KMS-11 (cell line): Measurements from ENCODE around the gene RNF138.

ENCODE experiments used
- H2AFZ ChIP-seq: fragments of 200-600 bp; sonication (generic); 2 replicates; pipeline ENCODE4 v1.6.1; 2016; ENCODE audit warnings: antibody characterized with exemption, mixed run types, low read depth
- H3K27ac ChIP-seq: fragments of 200-600 bp; sonication (generic); 2 replicates; pipeline ENCODE4 v1.6.1; 2016; ENCODE audit warnings: mild to moderate bottlenecking, mixed run types
- H3K27me3 ChIP-seq: fragments of 200-600 bp; sonication (generic); 2 replicates; pipeline ENCODE4 v1.6.1; 2017; ENCODE audit warnings: mild to moderate bottlenecking, low read depth, mixed run types, moderate library complexity; ENCODE audit not compliant: insufficient read depth
- H3K36me3 ChIP-seq: fragments of 200-600 bp; sonication (generic); 2 replicates; pipeline ENCODE4 v1.6.1; 2017; ENCODE audit warnings: mild to moderate bottlenecking, mixed run types; ENCODE audit not compliant: insufficient read depth
- H3K4me1 ChIP-seq: fragments of 200-600 bp; sonication (generic); 2 replicates; pipeline ENCODE4 v1.6.1; 2016; ENCODE audit warnings: mild to moderate bottlenecking, low read depth, mixed run types; ENCODE audit not compliant: poor library complexity, severe bottlenecking
- H3K4me2 ChIP-seq: fragments of 200-600 bp; sonication (generic); 2 replicates; pipeline ENCODE4 v1.7.0; 2016; ENCODE audit warnings: mild to moderate bottlenecking, mixed run types
- H3K4me3 ChIP-seq: fragments of 200-600 bp; sonication (generic); IDR thresholded peaks from 2 replicates; pipeline ENCODE4 v1.6.1; 2017; ENCODE audit warnings: low read depth, low read length, mixed read lengths; ENCODE audit not compliant: insufficient read depth
- H3K79me2 ChIP-seq: fragments of 200-600 bp; sonication (generic); 2 replicates; pipeline ENCODE4 v1.6.1; 2016; ENCODE audit warnings: low read depth, mixed run types; ENCODE audit not compliant: insufficient read depth
- H3K9ac ChIP-seq: fragments of 200-600 bp; sonication (generic); 2 replicates; pipeline ENCODE4 v1.6.1; 2016; ENCODE audit warnings: mild to moderate bottlenecking, mixed run types
- H4K20me1 ChIP-seq: fragments of 200-600 bp; sonication (generic); 2 replicates; pipeline ENCODE4 v1.6.1; 2016; ENCODE audit warnings: mild to moderate bottlenecking, mixed run types; ENCODE audit not compliant: insufficient read depth
- CTCF ChIP-seq: fragments of 200-600 bp; sonication (generic); conservative IDR thresholded peaks from 2 replicates; pipeline ENCODE4 v1.6.1; 2017; ENCODE audit warnings: low read depth, mild to moderate bottlenecking, antibody characterized with exemption, low read length, moderate library complexity, mixed read lengths

The RNF138 gene

GRCh38 chr18:32072321-32072720 is 19.4 kb upstream of the RNF138 start:
- Histone ChIP-seq H3K79me2 (no peaks in the 10 kb centered on the region), H3K4me2 (no peak overlapping the region), H3K4me1 (no peaks in the 10 kb centered on the region), H3K36me3 (no peaks in the 10 kb centered on the region), H3K27ac (no peak overlapping the region), H4K20me1 (no peaks in the 10 kb centered on the region), H3K4me3 (no peak overlapping the region), H2AFZ (no peak overlapping the region), H3K9ac (no peak overlapping the region), H3K27me3 (no peaks in the 10 kb centered on the region)
- TF ChIP-seq CTCF: peak; percentile 53

GRCh38 chr18:32074206-32074605 is 17.5 kb upstream of the RNF138 start:
- H3K27ac ChIP-seq: no peak overlapping the region
- no peaks in the 10 kb centered on the region for H3K36me3 ChIP-seq
- H3K4me3 ChIP-seq: no peak overlapping the region
- no peak overlapping the region for H3K4me2 ChIP-seq
- TF ChIP-seq CTCF: no peak
- no peaks in the 10 kb centered on the region for H4K20me1 ChIP-seq
- no peak overlapping the region for H2AFZ ChIP-seq
- H3K27me3 ChIP-seq: no peaks in the 10 kb centered on the region
- H3K79me2 ChIP-seq: no peaks in the 10 kb centered on the region
- H3K9ac ChIP-seq: no peak overlapping the region
- H3K4me1 ChIP-seq: no peaks in the 10 kb centered on the region

GRCh38 chr18:32078845-32079244 is 12.8 kb upstream of the RNF138 start:
- Histone ChIP-seq H3K9ac (no peak overlapping the region), H4K20me1 (no peaks in the 10 kb centered on the region), H3K27ac (no peak overlapping the region), H3K4me2 (no peak overlapping the region), H3K4me3 (no peak overlapping the region), H3K4me1 (peaks cover under 1% of the 10 kb centered on the region), H3K36me3 (no peaks in the 10 kb centered on the region), H3K79me2 (no peaks in the 10 kb centered on the region), H2AFZ (no peak overlapping the region), H3K27me3 (no peaks in the 10 kb centered on the region; the same call in 1 of the 2 replicates)
- no peak for TF ChIP-seq CTCF

- no peak overlapping the region for H3K4me3 ChIP-seq
- TF ChIP-seq CTCF: no peak
- H3K79me2 ChIP-seq: no peaks in the 10 kb centered on the region
- H3K4me1 ChIP-seq: peaks cover 30% of the 10 kb centered on the region
- H2AFZ ChIP-seq: no peak overlapping the region
- H3K27ac ChIP-seq: no peak overlapping the region
- peaks cover 12% of the 10 kb centered on the region; the same call in 1 of the 2 replicates for H3K27me3 ChIP-seq
- H3K4me2 ChIP-seq: no peak overlapping the region
- H3K9ac ChIP-seq: no peak overlapping the region
- H4K20me1 ChIP-seq: no peaks in the 10 kb centered on the region
- H3K36me3 ChIP-seq: no peaks in the 10 kb centered on the region
Measured at GRCh38 chr18:32081881-32082280, 9.8 kb upstream of the RNF138 start.
